GM19463 (cell line): Measurements from ENCODE around the gene PAK3.

Experiments used
- ATAC-seq: cut with Tn5 transposase; IDR thresholded peaks from one replicate; pipeline ENCODE4 v1.9.1; 2021; ENCODE audit warnings: mild to moderate bottlenecking, moderate library complexity; ENCODE audit not compliant: unreplicated experiment

Gene PAK3

GRCh38 chrX:111095974-111096895, at the start of gene PAK3:
TSS of gene PAK3 (plus strand) at chrX:111096191. CDS start at chrX:111123104, 26,913 bp downstream.
- peak; percentile 52 for ATAC-seq

DNA sequence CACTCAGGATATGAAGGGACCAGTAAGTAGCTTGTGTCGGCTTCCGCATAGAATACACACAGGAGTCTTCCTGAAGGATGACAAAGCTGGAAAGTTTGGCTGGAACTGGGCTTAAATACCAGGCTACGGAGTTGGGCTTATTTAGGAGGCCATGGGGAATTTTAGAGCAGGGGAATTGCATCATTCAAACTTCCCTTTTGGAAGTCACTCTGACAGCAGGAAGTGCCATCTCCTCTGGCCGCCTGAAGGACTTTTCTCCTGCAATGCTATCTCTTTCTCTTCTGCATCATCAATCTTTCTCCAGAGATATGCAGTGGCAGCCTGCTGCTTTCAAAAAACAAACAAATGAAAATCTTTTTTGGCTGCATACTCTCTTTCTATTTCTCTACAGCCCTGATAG, 48.4 kb upstream of the PAK3 start:
- no peak for ATAC-seq

- ATAC-seq = no peak
Measured at GRCh38 chrX:111052478-111052877, 43.5 kb upstream of the PAK3 start.

DNA sequence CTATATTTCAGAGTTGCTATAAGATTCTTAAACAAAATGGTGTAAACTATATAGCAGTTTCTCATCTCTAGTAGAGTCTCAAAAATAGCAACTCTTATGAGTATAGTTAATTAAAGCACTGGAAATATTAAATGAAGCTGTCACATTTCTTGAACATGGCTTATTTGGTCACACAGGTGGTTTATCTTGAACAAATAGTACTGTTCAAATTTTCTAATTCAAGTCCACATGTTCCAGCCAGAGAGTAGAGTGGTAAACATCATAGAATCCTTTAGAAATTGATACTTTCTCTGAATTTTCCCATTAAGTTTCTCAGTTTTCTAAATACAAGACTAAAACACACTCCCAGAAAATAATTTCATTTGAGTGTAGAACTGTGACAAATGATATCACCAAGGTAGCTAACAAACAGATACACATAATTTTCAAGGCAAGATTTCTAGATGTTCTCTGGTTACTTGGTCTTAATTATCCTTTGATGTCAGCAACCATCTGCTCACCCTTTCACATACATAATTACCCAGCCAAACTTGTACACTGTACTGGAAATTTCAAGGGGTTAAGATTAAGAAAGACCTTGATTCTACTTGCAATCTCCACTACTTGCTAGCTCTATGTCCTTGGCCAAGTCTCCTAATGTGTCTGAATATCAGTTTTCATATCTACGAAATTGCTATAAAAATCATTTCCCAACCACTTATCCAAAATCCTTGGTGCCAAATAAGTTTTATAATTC, 24.3 kb upstream of the PAK3 start:
- no peak for ATAC-seq

DNA sequence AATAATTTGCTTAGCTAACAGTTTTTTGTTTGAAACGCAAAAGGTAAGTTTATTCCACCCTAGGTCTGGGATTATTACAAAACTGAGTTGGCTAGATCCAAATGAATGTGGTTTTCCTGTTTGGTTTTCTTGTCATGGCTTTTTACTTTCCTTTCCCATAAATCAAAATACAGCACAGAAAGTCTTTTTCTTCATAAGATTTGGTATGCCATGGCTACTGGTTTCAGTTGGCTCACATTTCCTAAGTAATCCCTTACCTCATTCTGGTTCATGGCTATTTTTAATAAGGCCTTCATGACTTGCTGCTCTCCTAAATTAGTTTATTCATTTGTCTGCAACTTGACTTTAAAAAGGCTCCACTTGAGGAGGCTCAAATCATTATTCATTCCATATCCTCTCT, 12.9 kb upstream of the PAK3 start:
- no peak for ATAC-seq

GRCh38 chrX:111086591-111087006, 9.4 kb upstream of the PAK3 start:
- ATAC-seq = no peak

DNA sequence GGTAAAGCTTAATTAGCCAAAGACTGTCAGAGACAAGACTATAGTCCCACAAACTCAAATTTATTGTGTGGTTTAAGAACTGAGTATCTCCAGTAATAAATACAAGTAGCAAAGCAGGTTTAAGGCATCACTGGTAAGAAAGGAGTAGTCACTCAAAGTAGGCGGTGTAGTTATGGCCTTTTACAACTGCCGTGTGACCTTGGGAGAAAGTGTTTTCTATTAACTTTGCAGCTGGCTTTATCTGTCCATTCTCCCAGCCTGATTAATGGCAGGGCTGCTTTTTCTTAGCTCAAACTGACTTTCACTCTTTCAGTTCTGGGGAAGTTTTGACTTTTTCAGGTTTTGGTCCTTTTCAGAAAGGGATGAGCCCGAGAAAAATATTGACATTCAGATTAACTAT, 7.4 kb upstream of the PAK3 start:
- ATAC-seq = no peak

- ATAC-seq = no peak
Measured at GRCh38 chrX:111090458-111090857, 5.5 kb upstream of the PAK3 start.

DNA sequence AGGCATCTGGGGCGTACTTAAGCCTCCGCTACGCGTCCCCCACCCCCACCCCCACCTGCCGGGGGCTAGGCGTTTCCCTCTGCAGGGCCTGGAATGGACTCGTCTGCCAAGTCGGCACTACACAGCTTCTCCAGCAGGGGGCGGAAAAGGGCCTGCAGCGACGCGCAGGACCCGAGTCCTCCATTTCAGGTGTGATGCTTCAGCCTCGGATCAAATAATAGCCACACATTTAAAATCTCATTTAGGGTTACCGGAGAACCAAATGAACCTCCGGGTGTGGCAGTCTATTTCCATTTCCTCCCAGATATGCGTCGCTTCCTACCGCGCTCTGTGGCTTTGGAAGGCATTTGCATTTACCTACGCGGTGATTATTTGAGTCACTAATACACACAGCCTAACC, 2.9 kb downstream of the PAK3 start:
- ATAC-seq = peak; percentile 54

DNA sequence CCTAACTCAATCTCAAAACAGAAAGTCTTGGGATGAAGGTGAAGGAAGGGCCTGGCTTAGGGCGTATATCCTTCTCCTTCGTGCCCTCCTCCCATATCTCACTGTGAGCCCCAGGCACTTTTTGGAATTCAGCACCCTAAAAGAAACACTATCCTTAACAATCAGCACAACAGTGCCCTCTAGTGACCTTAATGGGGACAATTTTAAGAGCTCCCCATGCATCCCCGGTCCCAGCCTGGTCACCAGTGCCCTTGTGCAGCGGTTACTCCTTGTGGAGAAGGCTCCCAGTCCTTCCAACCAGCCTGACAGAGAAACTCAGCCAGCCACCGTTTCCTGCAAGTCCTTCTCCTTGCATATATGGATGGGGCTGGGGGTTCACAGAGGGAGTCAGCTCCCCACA, 4.2 kb downstream of the PAK3 start:
- ATAC-seq = peak; percentile 52

DNA sequence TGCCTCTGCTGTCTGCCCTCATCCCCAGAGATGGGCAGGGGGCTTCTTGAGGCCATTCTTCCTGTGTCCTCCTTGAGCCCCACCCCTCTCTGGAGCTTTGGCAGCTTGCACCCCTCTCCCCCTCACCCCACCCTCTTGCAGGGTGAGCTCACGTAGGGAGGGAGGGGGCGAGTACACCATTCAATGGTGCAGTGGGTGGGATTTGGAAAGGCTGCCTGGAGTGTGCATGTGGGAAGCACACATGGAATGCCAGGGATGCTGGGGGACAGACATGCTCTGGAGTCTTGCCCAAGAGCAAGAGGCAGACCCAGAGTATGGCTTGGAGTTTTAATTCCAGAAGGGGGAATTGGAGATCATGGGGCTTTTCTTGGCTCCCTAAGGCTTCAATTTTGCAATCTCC, 5.6 kb downstream of the PAK3 start:
- ATAC-seq = no peak

DNA sequence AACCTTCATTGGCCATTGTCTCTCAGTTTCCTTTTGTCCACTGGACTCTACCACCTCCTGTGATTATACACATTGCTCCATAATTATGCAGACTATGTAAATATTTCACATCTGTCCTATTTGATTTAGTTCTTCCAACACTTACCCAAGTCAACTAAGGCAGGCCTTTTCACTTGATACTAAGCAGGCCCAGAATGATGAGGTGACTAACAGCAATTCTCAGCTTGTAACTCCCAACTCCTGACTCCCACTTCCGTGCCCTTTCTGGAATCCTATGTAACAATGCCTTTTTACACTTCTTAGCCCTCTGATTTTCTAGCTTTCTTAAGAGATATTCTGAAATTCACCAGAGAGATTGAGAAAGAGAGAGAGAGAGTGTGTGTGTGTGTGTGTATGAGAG, 6.6 kb downstream of the PAK3 start:
- ATAC-seq = no peak

- no peak for ATAC-seq
Measured at GRCh38 chrX:111103246-111103645, 7.3 kb downstream of the PAK3 start.

- ATAC-seq = no peak
Measured at GRCh38 chrX:111110098-111110775, 14.2 kb downstream of the PAK3 start.

- no peak for ATAC-seq
Measured at GRCh38 chrX:111114806-111115205, 18.8 kb downstream of the PAK3 start.

DNA sequence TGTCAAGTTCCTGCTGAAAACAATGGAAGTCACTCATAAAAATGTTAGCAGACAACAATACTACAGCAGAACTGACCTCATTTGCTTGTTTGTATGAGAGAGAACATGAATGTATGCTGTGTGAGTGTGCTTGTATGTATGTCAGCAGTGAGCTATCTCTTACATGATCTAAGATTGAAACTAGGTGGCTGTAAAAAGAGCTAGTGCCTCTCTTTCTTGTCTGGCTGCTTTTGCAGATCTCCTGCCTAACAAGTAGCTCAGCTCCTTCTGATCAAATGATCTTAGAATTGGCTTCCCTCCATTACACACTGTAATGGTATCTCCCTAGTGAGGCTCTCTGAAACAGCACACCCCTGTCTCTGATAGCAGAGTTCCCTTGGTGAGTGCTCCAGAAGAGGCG, 20.7 kb downstream of the PAK3 start:
- ATAC-seq = no peak

DNA sequence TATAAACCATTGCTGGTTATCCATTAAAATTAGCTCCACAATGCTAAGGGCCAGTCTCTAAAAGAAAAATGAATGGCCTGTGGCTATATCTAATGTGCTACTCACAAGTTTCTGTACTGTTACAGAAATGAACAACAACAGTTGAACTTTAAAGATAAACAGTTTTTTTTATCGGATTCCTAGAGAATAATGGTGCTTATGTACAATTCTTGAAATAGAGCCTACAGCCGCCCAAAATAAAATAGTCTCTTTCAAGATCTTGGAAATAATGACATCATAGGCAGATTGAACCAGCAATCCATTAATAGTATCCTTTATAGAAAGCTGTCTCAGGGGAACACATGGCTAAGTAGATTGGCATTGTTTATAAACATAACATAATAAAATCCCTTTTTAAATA, 23.4 kb downstream of the PAK3 start:
- no peak for ATAC-seq

DNA sequence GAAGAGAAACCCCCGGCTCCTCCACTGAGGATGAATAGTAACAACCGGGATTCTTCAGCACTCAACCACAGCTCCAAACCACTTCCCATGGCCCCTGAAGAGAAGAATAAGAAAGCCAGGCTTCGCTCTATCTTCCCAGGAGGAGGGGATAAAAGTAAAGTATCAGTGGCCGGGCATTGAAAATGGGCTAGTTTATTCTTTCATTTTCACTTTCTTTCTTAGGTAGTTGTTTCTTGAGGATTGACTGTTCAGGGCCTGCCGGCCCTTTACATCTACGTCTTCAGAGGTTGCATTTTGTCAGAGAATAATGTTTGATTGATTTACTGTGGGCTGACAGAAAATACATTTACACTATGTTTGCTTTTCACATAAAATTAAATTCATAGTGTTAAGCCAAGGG, 27.1 kb downstream of the PAK3 start:
- ATAC-seq = peak; percentile 60

GRCh38 chrX:111123606-111124179, 27.7 kb downstream of the PAK3 start:
- no peak for ATAC-seq

DNA sequence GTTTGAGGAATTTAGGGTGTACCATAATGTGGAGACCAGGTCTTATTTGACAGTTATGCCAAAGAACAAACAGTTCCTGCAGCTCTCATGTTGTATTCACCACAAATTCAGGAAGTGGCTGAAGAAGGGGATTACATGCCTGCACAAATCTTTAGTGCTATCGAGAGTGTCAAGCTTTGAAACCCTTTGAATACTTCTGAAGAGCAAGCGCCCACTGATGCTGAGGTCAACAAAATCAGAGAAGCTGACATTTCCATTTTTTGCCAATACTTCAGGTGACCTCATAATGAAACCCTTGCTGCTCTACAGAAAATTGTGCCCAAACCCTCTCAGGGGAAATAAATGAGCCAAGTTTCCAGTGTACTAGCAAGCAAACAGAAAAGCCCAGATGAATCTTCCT, 28.4 kb downstream of the PAK3 start:
- ATAC-seq = peak; percentile 67

DNA sequence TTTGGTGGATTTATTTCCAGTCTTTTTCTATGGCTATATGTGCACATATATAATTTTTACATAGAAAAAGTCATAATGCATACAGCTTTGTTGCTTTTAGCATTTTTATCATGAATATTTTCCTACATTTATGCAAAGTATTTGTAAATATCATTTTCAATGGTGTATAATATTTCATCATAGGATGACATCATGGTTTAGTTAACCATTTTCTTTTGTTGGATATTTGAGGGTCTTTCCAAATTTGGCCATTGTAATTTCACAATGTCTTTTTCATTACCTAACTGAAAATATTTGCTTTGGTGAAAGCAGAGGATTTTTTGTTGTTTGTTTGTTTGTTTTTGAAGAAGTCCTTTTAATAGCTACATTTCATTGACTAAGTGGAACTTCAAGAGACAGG, 31.0 kb downstream of the PAK3 start:
- no peak for ATAC-seq
